Activated CD4-positive, alpha-beta memory T cell treated with anti-CD3 and anti-CD28 coated beads, Interleukin-2, amount 10 ng/mL, durations not matched to agents 7 days and 5 days (primary cell): ENCODE results near the gene CD3E. TPM values are rescaled to one million over a fixed set of nuclear protein-coding genes. Genes with fewer than 3 reads are reported as not detected.
"Not testable (repeated sequence)": the region's sequence is repeated elsewhere in the genome, so short reads cannot be mapped to it uniquely, and the experiment has no call there.

Experiments
- CTCF ChIA-PET: fragments of 350-600 bp; sonication (Branson Sonifier 250); formaldehyde crosslinking; loops from one replicate; lab custom pipeline; 2021; ENCODE audit warnings: antibody characterized with exemption, inconsistent platforms; lab: Charles Lee
- POLR2A ChIA-PET: fragments of 350-600 bp; sonication (Branson Sonifier 250); formaldehyde crosslinking; loops from one replicate; lab custom pipeline; 2021; ENCODE audit warnings: antibody characterized with exemption; lab: Charles Lee
- DNase-seq: peaks from one replicate; pipeline ENCODE4 v3.0.0-alpha.2; 2020
- H3K27ac Mint-ChIP-seq: one replicate; pipeline ENCODE4 v1.8.0; 2021; ENCODE audit warnings: mild to moderate bottlenecking, mixed read lengths
- H3K27me3 Mint-ChIP-seq: one replicate; pipeline ENCODE4 v1.8.0; 2021; ENCODE audit warnings: mixed read lengths
- H3K36me3 Mint-ChIP-seq: one replicate; pipeline ENCODE4 v1.8.0; 2021; ENCODE audit warnings: low read depth, mixed read lengths
- H3K4me1 Mint-ChIP-seq: one replicate; pipeline ENCODE4 v1.8.0; 2021; ENCODE audit warnings: mixed read lengths
- H3K4me3 Mint-ChIP-seq: one replicate; pipeline ENCODE4 v1.8.0; 2021; ENCODE audit warnings: mild to moderate bottlenecking, mixed read lengths
- H3K9me3 Mint-ChIP-seq: one replicate; pipeline ENCODE4 v1.8.0; 2021; ENCODE audit warnings: mixed read lengths
- total RNA-seq, 2 experiments: library from RNA; stranded (reverse); gene quantifications; one replicate each; pipeline ENCODE4 v1.2.3, GENCODE V29; 2021

The CD3E gene
- total RNA-seq, 2 experiments from 2014 or later: 639 to 653 TPM

DNA sequence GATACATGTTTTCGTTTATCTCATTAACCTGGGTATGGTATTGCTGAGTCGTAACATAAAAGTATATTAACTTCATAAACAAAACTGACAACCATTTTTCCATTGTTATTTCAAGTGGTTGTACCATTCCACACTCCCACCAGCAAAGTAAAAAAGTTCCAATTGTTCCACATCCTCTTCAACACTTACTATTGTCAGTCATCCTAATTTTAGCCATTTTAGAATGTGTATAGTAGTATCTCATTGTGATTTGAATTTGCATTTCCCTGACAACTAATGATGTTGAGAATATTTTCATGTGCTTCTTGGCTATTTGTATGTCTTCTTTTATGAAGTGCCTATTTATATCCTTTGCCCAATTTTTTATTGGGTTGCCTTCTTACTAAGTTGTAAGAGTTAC is 10.5 kb upstream of the CD3E start:
- peaks cover 2% of the 10 kb centered on the region for H3K36me3 Mint-ChIP-seq
- H3K4me1 Mint-ChIP-seq: peaks cover 27% of the 10 kb centered on the region
- CTCF ChIA-PET: interaction anchor here (2.7 to 4.7 kb wide), 3 partner anchors 12 to 95 kb away, joined by 43 to 73 read pairs (median 49); partner anchors contain the start of genes CD3D and CD3G
- H3K9me3 Mint-ChIP-seq: no peaks in the 10 kb centered on the region
- H3K4me3 Mint-ChIP-seq: no peak overlapping the region
- POLR2A ChIA-PET: interaction anchor here (1.4 kb wide), 1 partner anchor 142 kb away, joined by 4 read pairs; the partner anchor contains the start of gene KMT2A
- H3K27ac Mint-ChIP-seq: no peak overlapping the region
- DNase-seq: no peak
- peaks cover 3% of the 10 kb centered on the region for H3K27me3 Mint-ChIP-seq

GRCh38 chr11:118295199-118295598 is 9.3 kb upstream of the CD3E start:
- ChIA-PET POLR2A (interaction anchor here (0.6 to 1.8 kb wide), 14 partner anchors 10 to 219 kb away, joined by 3 to 24 read pairs (median 4); partner anchors contain the start of genes CD3D, CD3E, KMT2A and MPZL3), CTCF (interaction anchor here (0.5 to 4.7 kb wide), 57 partner anchors 8 to 487 kb away, joined by 3 to 73 read pairs (median 4); partner anchors contain the start of genes ARCN1, CD3D, CD3E and CD3G)
- Mint-ChIP-seq H3K4me1 (peaks cover 24% of the 10 kb centered on the region), H3K4me3 (no peak overlapping the region), H3K27me3 (peaks cover 3% of the 10 kb centered on the region), H3K36me3 (no peaks in the 10 kb centered on the region), H3K27ac (no peak overlapping the region), H3K9me3 (no peaks in the 10 kb centered on the region)
- DNase-seq: no peak

DNA sequence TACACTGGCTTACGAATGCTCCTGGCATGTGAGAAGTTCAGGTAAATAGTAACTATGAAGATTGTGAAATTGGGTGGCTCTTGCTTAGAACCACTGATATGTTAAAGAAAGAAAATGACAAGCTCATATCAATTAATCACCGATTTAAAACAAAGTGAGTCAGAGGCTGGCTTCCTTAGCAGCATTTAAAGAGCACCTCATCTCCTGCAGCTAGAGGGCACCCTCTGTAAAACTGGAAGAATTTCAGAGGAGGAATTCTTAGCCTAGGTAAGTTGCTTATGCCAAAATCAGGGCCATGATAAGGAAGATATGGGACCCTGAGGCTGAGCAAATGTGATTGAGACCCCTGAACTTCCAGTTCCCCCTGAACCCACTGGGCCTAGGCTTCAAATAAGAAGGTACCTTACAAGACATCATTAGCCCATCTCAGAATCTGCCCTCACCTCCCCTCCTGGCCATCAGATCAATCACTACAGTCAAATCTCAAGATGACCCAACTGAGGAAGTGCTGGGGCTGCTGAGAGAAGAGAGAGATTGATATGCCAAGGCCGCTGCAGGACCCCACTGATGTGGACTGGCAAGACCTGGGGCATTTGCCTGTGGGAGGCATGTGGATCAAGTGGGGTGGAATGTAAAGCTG is 8.6 kb upstream of the CD3E start:
- CTCF ChIA-PET: interaction anchor here (0.5 to 4.7 kb wide), 57 partner anchors 8 to 488 kb away, joined by 3 to 73 read pairs (median 4); partner anchors contain the start of genes ARCN1, CD3D, CD3E and CD3G

DNA sequence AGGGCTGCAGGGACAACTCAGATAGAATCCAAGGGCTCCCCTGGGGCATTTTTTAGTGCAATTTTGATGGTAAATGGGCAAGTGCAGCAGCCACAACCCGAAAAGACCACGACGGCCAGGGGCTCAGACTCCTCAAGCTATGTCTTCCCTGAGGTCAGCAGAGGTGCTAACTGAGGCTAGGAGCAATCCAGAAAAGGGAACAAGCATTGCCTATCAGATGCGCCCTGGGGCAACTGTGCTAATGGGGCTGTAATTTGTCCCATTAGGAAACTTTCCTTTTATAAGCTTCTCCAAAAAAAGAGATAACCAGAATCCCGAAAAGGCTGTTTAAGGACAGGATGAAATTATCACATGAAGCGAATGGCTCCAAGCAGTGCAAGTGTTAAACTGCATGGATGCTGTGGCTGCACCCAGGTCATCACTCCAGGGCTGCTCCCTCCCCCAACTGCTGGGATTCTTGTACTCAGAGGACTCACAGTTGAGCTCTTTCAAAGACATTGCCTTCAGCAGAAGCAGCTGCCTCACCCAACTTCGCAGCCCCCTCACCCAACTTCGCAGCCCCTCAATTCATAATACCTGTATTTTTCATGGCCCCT is 2.8 kb upstream of the CD3E start:
- ChIA-PET POLR2A (no interaction called here), CTCF (interaction anchor here (0.8 to 3.1 kb wide), 9 partner anchors 9 to 130 kb away, joined by 3 to 15 read pairs (median 3); partner anchors contain the start of genes CD3D and JAML)
- Mint-ChIP-seq H3K36me3 (peaks cover 18% of the 10 kb centered on the region), H3K27me3 (no peaks in the 10 kb centered on the region), H3K27ac (no peak overlapping the region), H3K4me1 (peaks cover 26% of the 10 kb centered on the region), H3K4me3 (no peak overlapping the region), H3K9me3 (no peaks in the 10 kb centered on the region)
- no peak for DNase-seq

More for the DNA sequence above, 8.6 kb upstream of the CD3E start:
- POLR2A ChIA-PET: interaction anchor here (0.6 to 1.8 kb wide), 12 partner anchors 9 to 98 kb away, joined by 3 to 24 read pairs (median 4); partner anchors contain the start of genes CD3D, CD3E, MPZL3 and UBE4A
- no peaks in the 10 kb centered on the region for H3K36me3 Mint-ChIP-seq
- no peaks in the 10 kb centered on the region for H3K9me3 Mint-ChIP-seq
- H3K4me1 Mint-ChIP-seq: peaks cover 19% of the 10 kb centered on the region
- H3K27me3 Mint-ChIP-seq: peaks cover 2% of the 10 kb centered on the region
- no peak overlapping the region for H3K27ac Mint-ChIP-seq
- peak; percentile 42 for DNase-seq
- no peak overlapping the region for H3K4me3 Mint-ChIP-seq

DNA sequence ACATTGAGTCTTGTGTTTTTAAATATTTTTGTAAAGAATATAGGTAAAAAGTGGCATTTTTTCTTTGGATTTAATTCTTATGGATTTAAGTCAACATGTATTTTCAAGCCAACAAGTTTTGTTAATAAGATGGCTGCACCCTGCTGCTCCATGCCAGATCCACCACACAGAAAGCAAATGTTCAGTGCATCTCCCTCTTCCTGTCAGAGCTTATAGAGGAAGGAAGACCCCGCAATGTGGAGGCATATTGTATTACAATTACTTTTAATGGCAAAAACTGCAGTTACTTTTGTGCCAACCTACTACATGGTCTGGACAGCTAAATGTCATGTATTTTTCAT is 333 bp upstream of the CD3E start:
- POLR2A ChIA-PET: interaction anchor here (0.6 to 4.2 kb wide), 24 partner anchors 9 to 268 kb away, joined by 3 to 32 read pairs (median 4); partner anchors contain the start of genes ARCN1, ATP5MG, JAML and MPZL3
- Mint-ChIP-seq H3K9me3 (no peaks in the 10 kb centered on the region), H3K27ac (peak overlapping the region; percentile 99), H3K27me3 (no peaks in the 10 kb centered on the region), H3K4me3 (peak overlapping the region; percentile 99), H3K4me1 (peaks cover 51% of the 10 kb centered on the region), H3K36me3 (peaks cover 43% of the 10 kb centered on the region)
- no peak for DNase-seq
- CTCF ChIA-PET: interaction anchor here (0.8 to 6.5 kb wide), 13 partner anchors 8 to 105 kb away, joined by 3 to 43 read pairs (median 6); partner anchors contain the start of genes CD3D and CD3G

GRCh38 chr11:118305726-118306125 is 1.2 kb downstream of the CD3E start:
- no peaks in the 10 kb centered on the region for H3K27me3 Mint-ChIP-seq

GRCh38 chr11:118306556-118306955 is 2.0 kb downstream of the CD3E start:
- ChIA-PET CTCF (interaction anchor here (1.4 to 6.5 kb wide), 5 partner anchors 11 to 108 kb away, joined by 3 to 43 read pairs (median 13); partner anchors contain the start of gene CD3G), POLR2A (interaction anchor here (0.9 to 4.2 kb wide), 11 partner anchors 11 to 129 kb away, joined by 3 to 32 read pairs (median 6); partner anchors contain the start of genes JAML, KMT2A and UBE4A)
- DNase-seq: peak; percentile 58
- Mint-ChIP-seq H3K36me3 (peaks cover 63% of the 10 kb centered on the region), H3K4me3 (peak overlapping the region; percentile 99), H3K9me3 (no peaks in the 10 kb centered on the region), H3K4me1 (peaks cover 68% of the 10 kb centered on the region), H3K27me3 (no peaks in the 10 kb centered on the region), H3K27ac (peak overlapping the region; percentile 99)

More at GRCh38 chr11:118305726-118306125, 1.2 kb downstream of the CD3E start:
- DNase-seq: peak; percentile 53
- peaks cover 56% of the 10 kb centered on the region for H3K36me3 Mint-ChIP-seq
- H3K4me1 Mint-ChIP-seq: peaks cover 63% of the 10 kb centered on the region
- POLR2A ChIA-PET: interaction anchor here (0.9 to 4.2 kb wide), 20 partner anchors 10 to 318 kb away, joined by 3 to 32 read pairs (median 6); partner anchors contain the start of genes JAML, KMT2A, MPZL3 and UBE4A
- no peaks in the 10 kb centered on the region for H3K9me3 Mint-ChIP-seq
- CTCF ChIA-PET: interaction anchor here (0.9 to 6.5 kb wide), 13 partner anchors 10 to 107 kb away, joined by 3 to 43 read pairs (median 6); partner anchors contain the start of genes CD3D, CD3G and JAML
- peak overlapping the region; percentile 99 for H3K4me3 Mint-ChIP-seq
- peak overlapping the region; percentile 99 for H3K27ac Mint-ChIP-seq

GRCh38 chr11:118308995-118309528 is 4.5 kb downstream of the CD3E start:
- not testable (repeated sequence) for DNase-seq, H3K9me3 Mint-ChIP-seq, H3K27me3 Mint-ChIP-seq, H3K4me3 Mint-ChIP-seq
- ChIA-PET CTCF (interaction anchor here (0.6 to 6.5 kb wide), 4 partner anchors 13 to 136 kb away, joined by 3 to 43 read pairs (median 8); no protein-coding TSS in a partner anchor), POLR2A (interaction anchor here (0.6 to 1.4 kb wide), 2 partner anchors 24 to 107 kb away, joined by 3 to 4 read pairs; no protein-coding TSS in a partner anchor)
- Mint-ChIP-seq H3K36me3 (peaks cover 84% of the 10 kb centered on the region), H3K27ac (peak overlapping the region; percentile 48), H3K4me1 (peaks cover 78% of the 10 kb centered on the region)

DNA sequence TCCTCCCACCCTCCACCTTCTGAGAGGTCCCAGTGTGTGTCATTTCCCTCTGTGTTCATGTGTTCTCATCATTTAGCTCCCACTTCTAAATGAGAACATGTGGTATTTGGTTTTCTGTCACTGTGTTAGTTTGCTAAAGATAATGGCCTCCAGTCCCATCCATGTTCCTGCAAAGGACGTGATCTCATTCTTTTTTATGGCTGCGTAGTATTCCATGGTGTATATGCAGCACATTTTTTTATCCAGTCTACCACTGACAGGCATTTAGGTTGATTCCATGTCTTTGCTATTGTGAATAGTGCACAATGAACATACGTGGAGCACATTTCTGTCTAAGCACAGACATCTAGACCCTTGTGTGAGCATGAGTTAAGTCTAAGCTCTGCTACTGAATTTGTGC is 5.7 kb downstream of the CD3E start:
- H3K4me3 Mint-ChIP-seq: no peak overlapping the region
- H3K36me3 Mint-ChIP-seq: peaks cover 88% of the 10 kb centered on the region
- DNase-seq: no peak
- H3K27ac Mint-ChIP-seq: peak overlapping the region; percentile 22
- ChIA-PET POLR2A (no interaction called here), CTCF (interaction anchor here (1.3 to 2.4 kb wide), 3 partner anchors 14 to 112 kb away, joined by 3 to 14 read pairs (median 11); no protein-coding TSS in a partner anchor)
- no peaks in the 10 kb centered on the region for H3K9me3 Mint-ChIP-seq
- H3K27me3 Mint-ChIP-seq: no peaks in the 10 kb centered on the region
- peaks cover 83% of the 10 kb centered on the region for H3K4me1 Mint-ChIP-seq

- Mint-ChIP-seq H3K9me3 (no peaks in the 10 kb centered on the region), H3K36me3 (peaks cover 89% of the 10 kb centered on the region), H3K4me3 (no peak overlapping the region), H3K4me1 (peaks cover 86% of the 10 kb centered on the region), H3K27ac (peak overlapping the region; percentile 45), H3K27me3 (no peaks in the 10 kb centered on the region)
- ChIA-PET POLR2A (interaction anchor here (1.1 to 1.6 kb wide), 3 partner anchors 48 to 97 kb away, joined by 3 to 7 read pairs (median 4); partner anchors contain the start of genes MPZL3 and UBE4A), CTCF (interaction anchor here (1.1 to 2.8 kb wide), 7 partner anchors 14 to 112 kb away, joined by 3 to 15 read pairs (median 5); partner anchors contain the start of gene CD3D)
- DNase-seq: no peak
These were observed 6.4 kb downstream of the CD3E start for GRCh38 chr11:118310781-118311485.

GRCh38 chr11:118311518-118311917 is 7.0 kb downstream of the CD3E start:
- POLR2A ChIA-PET: interaction anchor here (1.1 to 1.6 kb wide), 3 partner anchors 48 to 97 kb away, joined by 3 to 7 read pairs (median 4); partner anchors contain the start of genes MPZL3 and UBE4A
- Mint-ChIP-seq H3K4me3 (no peak overlapping the region), H3K27ac (peak overlapping the region; percentile 53), H3K36me3 (peaks cover 85% of the 10 kb centered on the region), H3K27me3 (no peaks in the 10 kb centered on the region), H3K4me1 (peaks cover 88% of the 10 kb centered on the region), H3K9me3 (no peaks in the 10 kb centered on the region)
- DNase-seq: no peak
- CTCF ChIA-PET: interaction anchor here (1.1 to 2.8 kb wide), 7 partner anchors 16 to 113 kb away, joined by 3 to 15 read pairs (median 5); partner anchors contain the start of gene CD3D
